ENCODE results near the gene IQCC.
A peak's percentile ranks its signal among the peaks of the same experiment; 100 is the strongest.
"Not testable (repeated sequence)": the region's sequence is repeated elsewhere in the genome, so short reads cannot be mapped to it uniquely, and the experiment has no call there.

Gene IQCC

DNA sequence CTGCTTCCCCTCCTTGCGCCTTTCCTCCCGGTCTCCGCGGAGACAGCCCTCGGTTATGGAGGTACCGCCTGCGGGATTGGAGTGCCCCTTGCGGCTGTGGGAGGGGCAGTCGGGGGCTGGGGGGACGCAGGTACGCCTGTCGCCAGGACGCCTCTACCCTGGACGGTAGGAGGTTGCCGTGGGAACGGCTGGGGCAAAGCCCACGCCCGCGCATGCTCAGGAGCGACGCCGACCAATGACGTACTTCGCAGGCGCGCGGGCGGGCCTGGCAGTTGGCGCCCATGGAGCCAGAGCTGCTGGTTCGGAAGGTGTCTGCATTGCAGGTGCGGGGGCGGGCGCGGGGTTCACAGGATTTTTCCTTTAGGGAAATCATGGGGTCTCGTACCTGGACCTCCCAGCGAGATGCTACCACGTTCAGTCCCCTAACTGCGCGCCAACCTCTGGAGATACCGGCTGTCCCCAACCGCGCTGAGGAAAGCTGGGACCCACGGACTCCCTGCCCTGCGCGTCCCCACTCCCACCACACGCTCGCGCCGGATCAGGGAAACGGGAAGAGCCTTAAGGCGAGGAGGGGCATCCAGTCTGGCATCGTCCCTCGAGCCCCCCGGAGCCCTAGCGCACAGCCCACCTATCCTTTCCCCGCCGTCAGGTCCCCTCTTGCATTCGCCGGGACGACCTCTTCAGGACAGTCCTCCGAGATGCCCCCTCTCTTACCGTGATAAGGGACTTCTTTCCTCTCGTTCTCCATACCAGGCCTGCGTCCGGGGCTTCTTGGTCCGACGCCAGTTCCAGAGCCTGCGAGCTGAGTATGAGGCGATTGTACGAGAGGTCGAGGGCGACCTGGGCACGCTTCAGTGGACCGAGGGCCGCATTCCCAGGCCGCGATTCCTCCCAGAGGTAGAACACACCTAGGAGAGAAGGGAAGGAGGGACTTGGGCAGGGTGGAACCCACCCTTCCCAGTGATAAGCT lies at the start of gene IQCC:
TSS of gene IQCC (plus strand) at position 271 of the 970 bp plus-strand sequence. CDS start at position 282, 11 bp downstream.
- TF ChIP-seq, protein P1, sequence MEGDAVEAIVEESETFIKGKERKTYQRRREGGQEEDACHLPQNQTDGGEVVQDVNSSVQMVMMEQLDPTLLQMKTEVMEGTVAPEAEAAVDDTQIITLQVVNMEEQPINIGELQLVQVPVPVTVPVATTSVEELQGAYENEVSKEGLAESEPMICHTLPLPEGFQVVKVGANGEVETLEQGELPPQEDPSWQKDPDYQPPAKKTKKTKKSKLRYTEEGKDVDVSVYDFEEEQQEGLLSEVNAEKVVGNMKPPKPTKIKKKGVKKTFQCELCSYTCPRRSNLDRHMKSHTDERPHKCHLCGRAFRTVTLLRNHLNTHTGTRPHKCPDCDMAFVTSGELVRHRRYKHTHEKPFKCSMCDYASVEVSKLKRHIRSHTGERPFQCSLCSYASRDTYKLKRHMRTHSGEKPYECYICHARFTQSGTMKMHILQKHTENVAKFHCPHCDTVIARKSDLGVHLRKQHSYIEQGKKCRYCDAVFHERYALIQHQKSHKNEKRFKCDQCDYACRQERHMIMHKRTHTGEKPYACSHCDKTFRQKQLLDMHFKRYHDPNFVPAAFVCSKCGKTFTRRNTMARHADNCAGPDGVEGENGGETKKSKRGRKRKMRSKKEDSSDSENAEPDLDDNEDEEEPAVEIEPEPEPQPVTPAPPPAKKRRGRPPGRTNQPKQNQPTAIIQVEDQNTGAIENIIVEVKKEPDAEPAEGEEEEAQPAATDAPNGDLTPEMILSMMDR (IDR thresholded peaks at IDR 0.05; ENCODE audit: low read depth, low read length, missing control alignments): no peak
- peak; percentile 39 for DNase-seq (ENCODE audit: low read depth)
- peak within 1 kb of the TSS; percentile 78 for H3K4me3 ChIP-seq (ENCODE audit: low read depth, low read length)

DNA sequence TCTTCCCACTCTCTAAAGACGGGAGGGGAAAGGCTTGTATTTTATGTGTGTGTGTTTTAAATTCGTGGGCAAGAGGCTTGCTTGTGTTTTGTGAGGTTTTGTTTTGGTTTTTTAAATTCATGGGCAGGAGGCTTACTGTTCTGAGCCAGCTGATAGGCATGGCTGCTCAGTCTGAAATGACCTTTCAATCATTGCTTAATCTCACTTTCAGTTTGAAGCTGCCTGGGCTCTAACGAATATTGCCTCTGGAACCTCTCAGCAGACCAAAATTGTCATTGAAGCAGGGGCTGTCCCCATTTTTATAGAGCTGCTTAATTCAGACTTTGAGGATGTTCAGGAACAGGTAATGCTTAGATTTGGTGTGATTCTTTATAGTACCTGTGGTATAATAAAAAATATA lies 46.3 kb upstream of the IQCC start:
- H3K4me3 ChIP-seq (ENCODE audit: low read depth, low read length): no peak overlapping the region
- DNase-seq (ENCODE audit: low read depth): no peak
- TF ChIP-seq, protein P1 (IDR thresholded peaks at IDR 0.05; ENCODE audit: low read depth, low read length, missing control alignments): no peak

DNA sequence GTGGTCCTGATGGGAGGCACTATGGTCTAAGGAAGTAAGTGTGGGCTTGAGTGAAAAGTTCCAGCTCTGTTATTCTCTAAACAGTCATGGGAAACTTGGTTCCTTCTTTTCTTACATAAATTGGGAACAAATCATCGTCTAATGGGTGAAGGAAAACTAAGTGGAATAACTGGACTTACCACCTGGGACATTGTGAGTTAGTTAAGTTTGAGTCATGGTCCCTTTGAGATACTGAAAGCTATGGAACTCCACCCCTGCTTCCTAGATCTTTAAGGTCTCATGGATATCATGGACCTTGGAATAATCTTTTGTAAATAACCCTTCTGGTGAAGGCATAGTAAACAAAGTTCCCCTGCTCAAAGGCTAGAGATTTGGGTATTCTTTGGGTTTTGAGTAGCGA lies 42.1 kb upstream of the IQCC start:
- TF ChIP-seq, protein P1 (IDR thresholded peaks at IDR 0.05; ENCODE audit: low read depth, low read length, missing control alignments): no peak
- DNase-seq (ENCODE audit: low read depth): no peak
- H3K4me3 ChIP-seq (ENCODE audit: low read depth, low read length): no peak overlapping the region

DNA sequence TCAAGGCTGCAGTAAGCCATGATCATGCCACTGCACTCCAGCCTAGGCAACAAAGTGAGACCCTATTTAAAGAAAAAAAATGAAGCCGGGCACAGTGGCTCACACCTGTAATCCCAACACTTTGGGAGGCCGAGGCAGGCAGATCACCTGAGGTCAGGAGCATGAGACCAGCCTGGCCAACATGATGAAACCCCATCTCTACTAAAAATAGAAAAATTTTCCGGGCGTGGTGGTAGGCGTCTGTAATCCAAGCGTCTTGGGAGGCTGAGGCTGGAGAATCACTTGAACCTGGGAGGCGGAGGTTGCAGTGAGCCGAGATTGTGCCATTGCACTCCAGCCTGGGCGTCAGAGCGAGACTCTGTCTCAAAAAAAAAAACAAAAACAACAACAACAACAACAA lies 39.8 kb upstream of the IQCC start:
- not testable (repeated sequence) for H3K4me3 ChIP-seq (ENCODE audit: low read depth, low read length); DNase-seq (ENCODE audit: low read depth)

DNA sequence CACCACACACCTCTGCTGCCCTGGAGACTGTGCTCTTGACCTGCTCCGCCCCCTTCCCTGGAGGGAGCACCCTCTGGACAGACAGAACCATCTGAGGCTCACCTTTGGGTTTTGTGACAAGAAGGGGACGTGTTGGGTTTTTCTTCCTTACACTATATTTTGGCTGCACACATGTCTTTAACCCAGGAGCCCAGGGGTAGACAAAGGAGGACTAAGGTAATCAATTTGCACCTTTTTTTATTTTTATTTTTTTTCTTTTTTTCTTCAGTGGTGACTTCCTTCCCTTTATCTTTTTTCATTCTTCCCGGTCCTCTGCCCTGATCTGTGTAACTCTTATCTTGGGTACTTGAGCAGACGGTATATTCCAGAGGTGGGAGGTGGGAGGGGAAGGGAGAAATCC lies 34.5 kb upstream of the IQCC start:
- TF ChIP-seq, protein P1 (IDR thresholded peaks at IDR 0.05; ENCODE audit: low read depth, low read length, missing control alignments): no peak
- no peak for DNase-seq (ENCODE audit: low read depth)

DNA sequence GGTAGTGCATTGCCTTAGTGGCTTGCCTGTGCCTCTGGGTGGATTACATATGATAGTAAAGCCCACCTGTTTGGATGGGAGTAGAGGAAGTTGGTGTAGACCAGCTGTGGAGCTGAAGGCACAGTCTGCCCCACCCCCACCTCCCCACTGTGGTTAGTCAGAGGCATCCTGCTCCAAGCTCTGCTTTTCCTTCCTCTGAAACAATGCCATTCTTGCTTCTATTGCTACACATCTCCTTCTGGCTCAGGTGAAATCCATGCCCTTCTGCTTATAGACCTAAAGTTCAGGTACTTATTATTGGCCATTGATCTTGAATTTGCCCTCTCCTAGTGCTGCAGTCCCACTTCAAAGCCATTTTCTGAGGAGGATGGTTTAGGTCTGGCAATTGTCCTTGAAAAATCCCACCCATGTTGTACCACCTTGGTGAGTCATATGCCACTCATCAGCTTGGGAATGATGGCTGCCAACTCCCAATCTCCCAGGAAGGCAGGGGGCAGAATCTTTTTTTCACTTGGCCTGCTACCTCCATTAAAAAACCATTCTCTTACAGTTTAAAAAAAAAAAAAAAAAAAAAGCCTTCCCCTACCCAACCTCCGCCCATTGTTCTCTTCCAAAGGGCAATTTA lies 32.7 kb upstream of the IQCC start:
- H3K4me3 ChIP-seq (ENCODE audit: low read depth, low read length): no peak overlapping the region
- TF ChIP-seq, protein P1 (IDR thresholded peaks at IDR 0.05; ENCODE audit: low read depth, low read length, missing control alignments): no peak
- DNase-seq (ENCODE audit: low read depth): no peak

More for the DNA sequence above, 34.5 kb upstream of the IQCC start:
- H3K4me3 ChIP-seq (ENCODE audit: low read depth, low read length): no peak overlapping the region

DNA sequence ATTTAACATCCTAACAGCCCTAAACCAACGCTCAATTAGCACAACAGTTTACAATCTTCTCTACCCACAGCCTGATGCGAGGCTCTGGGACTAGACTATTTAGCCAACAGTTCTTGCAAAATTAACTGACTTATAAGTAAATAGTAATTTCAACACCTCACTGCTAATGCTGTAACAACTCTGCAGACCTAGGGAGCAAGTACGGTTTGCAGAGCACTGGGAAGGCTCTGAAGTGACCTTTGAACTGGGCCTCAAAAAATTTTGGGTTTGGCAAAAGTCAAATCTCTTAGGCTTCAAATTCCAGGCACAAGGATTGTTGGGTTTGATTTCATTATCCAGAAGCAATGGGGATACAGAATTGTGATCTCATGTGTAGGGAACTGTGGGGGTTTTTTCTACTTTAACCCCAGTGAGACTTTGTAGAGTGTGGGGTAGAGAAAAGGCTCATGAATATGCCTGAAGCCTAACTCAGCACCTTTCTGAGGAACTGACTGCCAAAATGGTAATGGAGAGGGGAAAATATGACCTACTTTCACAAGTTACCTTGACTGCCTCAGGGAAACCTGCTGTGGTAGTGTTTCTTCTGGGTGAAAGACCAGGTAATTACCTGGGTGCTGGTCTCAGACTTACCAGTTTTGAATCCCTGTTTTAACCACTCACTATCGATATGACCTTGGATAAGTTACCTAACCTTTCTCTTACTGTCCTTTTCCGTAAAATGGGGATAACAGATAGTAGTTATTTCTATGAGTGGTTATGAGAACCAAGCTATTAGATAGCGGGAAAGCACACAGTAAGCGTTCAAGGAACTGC lies 26.9 kb upstream of the IQCC start:
- DNase-seq (ENCODE audit: low read depth): no peak

More for the DNA sequence above, 26.9 kb upstream of the IQCC start:
- TF ChIP-seq, protein P1 (IDR thresholded peaks at IDR 0.05; ENCODE audit: low read depth, low read length, missing control alignments): no peak
- H3K4me3 ChIP-seq (ENCODE audit: low read depth, low read length): peak overlapping the region; percentile 84; the same call in 1 of the 2 replicates
